ENCODE data around the gene ACACA. TPM values are rescaled to one million over a fixed set of nuclear protein-coding genes. Genes with fewer than 3 reads are reported as not detected.

Gene ACACA
- total and polyA plus RNA-seq, 2 donors (not counting 3 experiments of a cell fraction or from before 2014, with no cell fraction given), result 55.3 to 124 TPM

GRCh38 chr17:37273409-37274051 is 133.1 kb downstream of the ACACA start:
- Histone ChIP-seq H3K9ac (replicated peaks; ENCODE audit: extremely low read depth, insufficient read depth, low read length) (no peak overlapping the region), H3K4me3 (replicated peaks in 1 of 3; ENCODE audit: insufficient read depth in 1 of 3, low read depth in 1 of 3, low read length in 3 of 3) (no peak overlapping the region), H3K4me2 (ENCODE audit: insufficient read depth, low read length) (no peak overlapping the region), H3K4me1 (ENCODE audit: control insufficient read depth, extremely low read depth, insufficient read depth, low read length) (peaks cover 5% of the 10 kb centered on the region), H3K27ac (ENCODE audit: insufficient read depth, low read depth, low read length) (no peak overlapping the region), H3K9me3 (replicated peaks; ENCODE audit: control insufficient read depth, insufficient read depth, low read length) (no peaks in the 10 kb centered on the region), H2AFZ (ENCODE audit: low read depth, low read length) (no peak overlapping the region), H3K79me2 (ENCODE audit: control insufficient read depth, insufficient read depth, low read length) (peaks cover 2% of the 10 kb centered on the region), H3K36me3 (ENCODE audit: control insufficient read depth in 2 of 2, extremely low read depth in 1 of 2, insufficient read depth in 2 of 2, low read length in 2 of 2) (peaks cover 2 to 23% of the 10 kb centered on the region in 2 experiments), H3K27me3 (ENCODE audit: control insufficient read depth in 2 of 2, insufficient read depth in 2 of 2, low read length in 2 of 2) (no peaks in the 10 kb centered on the region), H4K20me1 (replicated peaks; ENCODE audit: control insufficient read depth, extremely low read depth, insufficient read depth, low read length) (no peaks in the 10 kb centered on the region), H3K9me1 (replicated peaks; ENCODE audit: control insufficient read depth, extremely low read depth, insufficient read depth, low read length) (no peaks in the 10 kb centered on the region)
- DNase-seq (ENCODE audit: low read depth, low spot score) (peak; percentile 62), FAIRE-seq (no peak)
- ChIA-PET POLR2A (no interaction called here), CTCF (interaction anchor here (0.9 to 2.9 kb wide), 3 partner anchors 11 to 100 kb away, joined by 3 to 16 read pairs (median 9); no protein-coding TSS in a partner anchor)
- dilution Hi-C loops (cut with MboI; ENCODE audit: extremely low pct_ligation_motif_present, low sequenced_read_pairs), result no loop called here
- no TSS peak for BruUV-seq (replicated peaks)
- TF ChIP-seq POLR2A (IDR thresholded peaks at IDR 0.05; ENCODE audit: low read depth, low read length) (no peak), GATA2 (IDR thresholded peaks at IDR 0.05; ENCODE audit: insufficient read depth, insufficient read length, low read depth, low read length) (no peak), JUN (IDR thresholded peaks at IDR 0.05; ENCODE audit: borderline replicate concordance, insufficient read depth, insufficient read length, low read depth) (no peak), MAX (IDR thresholded peaks at IDR 0.05; ENCODE audit: insufficient read depth, insufficient read length) (no peak)
- intact Hi-C loops (cut with micrococcal nuclease), result no loop called here

GRCh38 chr17:37265446-37266173 is 141.0 kb downstream of the ACACA start:
- no peak for FAIRE-seq
- no peaks in the 10 kb centered on the region for H4K20me1 ChIP-seq (replicated peaks; ENCODE audit: control insufficient read depth, extremely low read depth, insufficient read depth, low read length)
- peaks cover 8% of the 10 kb centered on the region for H3K4me1 ChIP-seq (ENCODE audit: control insufficient read depth, extremely low read depth, insufficient read depth, low read length)
- dilution Hi-C loops (cut with MboI; ENCODE audit: extremely low pct_ligation_motif_present, low sequenced_read_pairs), result no loop called here
- no peaks in the 10 kb centered on the region for H3K9me3 ChIP-seq (replicated peaks; ENCODE audit: control insufficient read depth, insufficient read depth, low read length)
- H3K79me2 ChIP-seq (ENCODE audit: control insufficient read depth, insufficient read depth, low read length), result no peaks in the 10 kb centered on the region
- intact Hi-C loops (cut with micrococcal nuclease), result no loop called here
- no peak overlapping the region for H3K4me2 ChIP-seq (ENCODE audit: insufficient read depth, low read length)
- no peak for DNase-seq (ENCODE audit: low read depth, low spot score)
- H3K27ac ChIP-seq (ENCODE audit: insufficient read depth, low read depth, low read length), result no peak overlapping the region
- peaks cover 4 to 18% of the 10 kb centered on the region in 2 experiments for H3K36me3 ChIP-seq (ENCODE audit: control insufficient read depth in 2 of 2, extremely low read depth in 1 of 2, insufficient read depth in 2 of 2, low read length in 2 of 2)
- ChIA-PET CTCF (no interaction called here), POLR2A (no interaction called here)
- H3K9ac ChIP-seq (replicated peaks; ENCODE audit: extremely low read depth, insufficient read depth, low read length), result no peak overlapping the region
- no peaks in the 10 kb centered on the region for H3K27me3 ChIP-seq (ENCODE audit: control insufficient read depth in 2 of 2, insufficient read depth in 2 of 2, low read length in 2 of 2)
- H3K4me3 ChIP-seq (replicated peaks in 1 of 3; ENCODE audit: insufficient read depth in 1 of 3, low read depth in 1 of 3, low read length in 3 of 3), result no peak overlapping the region
- no TSS peak for BruUV-seq (replicated peaks)
- H3K9me1 ChIP-seq (replicated peaks; ENCODE audit: control insufficient read depth, extremely low read depth, insufficient read depth, low read length), result no peaks in the 10 kb centered on the region
- TF ChIP-seq CTCF (IDR thresholded peaks at IDR 0.05; ENCODE audit: extremely low read depth in 1 of 2, insufficient read depth in 1 of 2, low read depth in 1 of 2, low read length in 2 of 2), result no peak
- no peak for TF ChIP-seq JUN (IDR thresholded peaks at IDR 0.05; ENCODE audit: borderline replicate concordance, insufficient read depth, insufficient read length, low read depth)
- no peak for TF ChIP-seq POLR2AphosphoS5 (IDR thresholded peaks at IDR 0.05; ENCODE audit: insufficient read depth, low read depth, low read length)
- no peak for TF ChIP-seq MAX (IDR thresholded peaks at IDR 0.05; ENCODE audit: insufficient read depth, insufficient read length)
- no peak for TF ChIP-seq FOS (IDR thresholded peaks at IDR 0.05; ENCODE audit: borderline replicate concordance, insufficient read depth, low read length)
- TF ChIP-seq POLR2A (IDR thresholded peaks at IDR 0.05; ENCODE audit: low read depth, low read length), result no peak
- TF ChIP-seq EZH2 (IDR thresholded peaks at IDR 0.05; ENCODE audit: borderline replicate concordance, low read depth, low read length, severe bottlenecking), result no peak
- TF ChIP-seq GATA2 (IDR thresholded peaks at IDR 0.05; ENCODE audit: insufficient read depth, insufficient read length, low read depth, low read length), result no peak
- no peak for TF ChIP-seq MYC (IDR thresholded peaks at IDR 0.05; ENCODE audit: low read depth, low read length)
- no peak overlapping the region for H2AFZ ChIP-seq (ENCODE audit: low read depth, low read length)

All from endothelial cell of umbilical vein (primary cell).